ENCODE measurements around the gene CCL27.
A peak's percentile ranks its signal among the peaks of the same experiment; 100 is the strongest.

The CCL27 gene

DNA sequence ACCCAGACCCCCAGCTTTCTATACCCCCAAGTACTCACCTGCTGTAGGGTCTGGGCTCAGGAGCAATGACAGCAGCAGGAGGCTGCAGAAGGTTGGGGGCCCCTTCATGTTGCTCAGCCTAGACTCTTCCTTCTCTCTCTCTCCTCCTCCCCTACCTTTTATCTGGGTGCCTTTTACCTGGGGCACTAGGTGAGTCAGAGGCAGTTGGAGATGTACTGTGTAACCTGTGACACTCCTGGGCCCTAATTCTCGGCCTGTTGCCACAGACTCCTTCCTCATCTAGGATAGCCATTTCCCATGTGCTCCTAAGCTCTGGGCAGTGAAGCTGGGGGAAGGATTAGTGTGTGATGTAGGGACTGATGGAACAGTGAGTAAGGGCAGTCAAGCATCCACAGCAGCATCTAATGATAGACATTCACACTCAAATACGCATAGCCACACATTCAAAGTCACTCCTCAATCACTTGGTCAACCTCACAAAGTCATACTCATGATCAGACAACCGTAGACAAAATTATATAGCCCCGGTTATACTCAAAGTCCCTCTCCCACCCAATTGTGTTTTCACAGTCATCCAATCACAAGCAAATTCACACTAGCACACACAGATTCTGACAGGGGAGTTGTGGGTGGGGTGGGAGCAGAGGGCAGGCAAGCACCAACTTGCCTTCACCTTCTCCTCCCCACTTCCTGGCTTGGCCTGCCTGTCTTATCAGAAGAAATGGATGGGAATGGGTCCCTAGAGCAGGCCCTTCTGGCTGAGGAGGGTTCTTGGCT lies at the start of gene CCL27:
TSS of gene CCL27 (minus strand) at position 132 of the 777 bp plus-strand sequence. CDS start at position 108, 24 bp downstream.
- DNase-seq (ENCODE audit: low read depth in 2 of 3, low spot score in 2 of 3), result no peak

- DNase-seq (ENCODE audit: low read depth in 2 of 3, low spot score in 2 of 3), result no peak
These were observed 49.7 kb upstream of the CCL27 start for GRCh38 chr9:34712140-34712539.

DNA sequence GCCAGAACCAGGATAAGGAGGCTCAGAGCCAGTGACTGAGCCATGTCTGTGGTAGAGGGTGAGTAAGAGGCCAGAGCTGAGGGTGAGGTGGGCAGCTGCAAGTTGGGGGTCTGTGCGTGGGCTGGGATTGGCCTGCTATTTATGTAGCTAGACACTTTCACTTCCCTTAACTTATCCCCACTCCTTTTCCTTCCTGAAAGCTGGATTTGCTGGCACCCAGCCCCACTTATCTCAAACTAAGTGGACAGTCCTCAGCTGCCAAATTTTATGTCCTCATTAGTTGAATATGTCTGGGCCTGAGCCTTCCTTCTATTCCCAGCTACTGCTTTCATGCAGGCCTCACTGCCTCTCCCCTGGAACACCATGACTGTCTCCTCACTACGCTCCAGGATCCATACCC lies 47.6 kb upstream of the CCL27 start, which contains the start of gene CCL21:
TSS of gene CCL21 (minus strand) at position 114 of the 400 bp plus-strand sequence. CDS start at position 44, 70 bp downstream.
- no peak for DNase-seq (ENCODE audit: low read depth in 2 of 3, low spot score in 2 of 3)

- no peak for DNase-seq (ENCODE audit: low read depth in 2 of 3, low spot score in 2 of 3)
These were observed 46.9 kb upstream of the CCL27 start for GRCh38 chr9:34709196-34709978.

GRCh38 chr9:34707130-34707529 lies 44.7 kb upstream of the CCL27 start:
- no peak for DNase-seq (ENCODE audit: low read depth in 2 of 3, low spot score in 2 of 3)

DNA sequence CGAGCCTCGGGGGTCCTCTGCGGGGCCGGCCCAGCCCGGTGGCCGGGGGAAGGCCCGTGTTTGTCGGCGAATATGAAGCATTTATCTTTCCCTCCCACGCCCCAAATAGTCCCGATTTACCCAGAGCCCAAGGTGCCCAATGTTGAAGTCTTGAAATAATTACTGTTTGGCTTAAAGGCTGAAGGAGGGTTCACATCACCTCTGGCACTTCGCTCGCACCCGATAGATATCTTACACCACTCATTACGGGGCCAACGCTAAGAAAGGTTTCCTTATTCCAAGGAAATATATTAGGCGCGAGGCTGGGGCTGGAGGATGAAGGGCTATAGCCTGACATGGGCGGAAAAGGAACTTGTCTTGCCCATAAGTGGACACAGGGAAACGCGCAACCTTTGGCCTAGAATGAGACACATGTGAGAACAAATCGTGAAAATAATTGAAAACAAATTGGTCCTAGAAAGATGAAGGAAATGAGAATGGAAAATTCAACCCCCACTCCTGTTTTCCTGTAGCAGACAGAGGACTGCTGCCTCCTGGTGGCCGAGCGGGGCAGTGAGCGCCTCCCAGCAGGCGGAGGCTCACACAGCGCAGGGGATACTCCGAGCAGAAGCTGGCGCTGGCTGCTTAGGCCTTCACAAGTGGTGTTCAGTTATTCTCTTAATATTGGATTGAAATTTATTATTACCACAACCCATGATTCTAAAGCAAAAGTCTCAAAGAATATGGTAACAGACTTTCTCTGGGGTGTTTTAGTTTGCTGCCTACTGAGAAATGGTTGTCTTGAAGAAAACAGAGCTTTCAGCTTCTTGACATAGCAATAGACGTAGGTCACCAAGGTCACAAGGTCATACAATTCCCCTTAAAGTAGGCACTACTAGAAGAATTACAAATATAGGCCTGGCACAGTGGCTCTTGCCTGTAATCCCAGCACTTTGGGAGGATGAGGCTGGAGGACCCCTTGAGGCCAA lies 39.6 kb upstream of the CCL27 start:
- peak; percentile 50 to 65 (median 54) for DNase-seq (ENCODE audit: low read depth in 2 of 3, low spot score in 2 of 3)

DNA sequence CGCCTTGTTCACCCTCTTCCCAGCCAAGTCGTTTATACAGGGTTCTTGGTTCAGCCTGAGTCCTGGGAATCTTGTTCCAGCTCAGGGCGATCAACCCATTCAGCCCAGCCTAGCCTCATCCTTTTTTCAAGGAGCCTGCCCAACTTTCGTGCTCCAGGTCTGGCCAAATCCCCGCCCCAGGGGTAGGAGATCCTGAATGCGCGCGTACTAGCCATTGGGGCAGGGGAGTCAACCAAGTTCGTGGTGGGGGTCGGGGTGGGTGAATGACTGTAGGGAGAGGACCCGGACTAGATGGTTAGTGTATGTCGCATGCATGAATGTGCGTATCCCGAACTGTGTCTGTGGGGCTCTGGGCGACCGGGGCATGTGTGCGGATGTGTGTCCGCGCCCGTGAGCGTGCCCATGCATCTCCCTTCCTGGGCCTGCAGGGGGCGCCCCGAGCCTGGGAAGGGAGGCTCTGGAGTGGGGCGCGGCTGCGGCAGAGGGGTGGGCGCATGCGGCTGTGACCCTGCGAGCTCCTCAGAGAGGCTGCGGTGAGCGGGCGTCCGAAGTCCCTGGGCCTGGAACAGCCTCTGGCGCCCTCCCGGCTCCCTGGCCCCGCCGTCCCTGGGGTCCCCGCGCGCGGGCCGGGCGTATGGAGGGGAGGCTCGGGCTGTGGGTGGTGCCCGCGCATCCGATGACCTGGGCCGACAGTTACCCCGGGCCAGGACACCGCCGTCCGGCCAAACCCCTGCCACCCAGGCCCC lies 38.7 kb upstream of the CCL27 start:
- DNase-seq (ENCODE audit: low read depth in 2 of 3, low spot score in 2 of 3), result peak; percentile 62 to 77 (median 65)

- no peak for DNase-seq (ENCODE audit: low read depth in 2 of 3, low spot score in 2 of 3)
These were observed 32.4 kb upstream of the CCL27 start for GRCh38 chr9:34694811-34695210.

GRCh38 chr9:34693560-34693959 lies 31.1 kb upstream of the CCL27 start:
- no peak for DNase-seq (ENCODE audit: low read depth in 2 of 3, low spot score in 2 of 3)

GRCh38 chr9:34691936-34692315 lies 29.5 kb upstream of the CCL27 start:
- no peak for DNase-seq (ENCODE audit: low read depth in 2 of 3, low spot score in 2 of 3)

GRCh38 chr9:34690983-34691935 lies 28.8 kb upstream of the CCL27 start, which contains the start of gene CCL19:
CCL19 (minus strand) TSS chr9:34691276; CDS start chr9:34691139, 137 bp downstream.
- DNase-seq (ENCODE audit: low read depth in 2 of 3, low spot score in 2 of 3), result no peak

DNA sequence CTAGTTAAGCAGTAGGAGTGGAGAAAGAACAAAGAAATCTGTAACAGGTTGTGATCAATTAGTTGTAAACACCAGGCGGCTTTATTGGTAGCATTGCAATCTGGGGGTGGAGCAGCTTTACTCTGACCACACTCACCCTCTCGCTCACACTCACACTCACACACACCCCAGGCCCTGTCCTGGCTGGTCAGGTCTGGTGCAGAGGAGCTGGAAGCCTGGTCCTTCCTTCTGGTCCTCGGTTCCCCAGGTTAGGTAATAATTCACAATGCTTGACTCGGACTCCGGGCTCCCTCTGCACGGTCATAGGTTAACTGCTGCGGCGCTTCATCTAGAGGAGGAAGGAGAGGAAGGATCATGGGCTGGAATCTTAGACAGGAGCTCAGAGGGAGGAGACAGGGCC lies 27.1 kb upstream of the CCL27 start:
- DNase-seq (ENCODE audit: low read depth in 2 of 3, low spot score in 2 of 3), result no peak

- DNase-seq (ENCODE audit: low read depth in 2 of 3, low spot score in 2 of 3), result no peak
These were observed 26.6 kb upstream of the CCL27 start for GRCh38 chr9:34689116-34689470.

DNA sequence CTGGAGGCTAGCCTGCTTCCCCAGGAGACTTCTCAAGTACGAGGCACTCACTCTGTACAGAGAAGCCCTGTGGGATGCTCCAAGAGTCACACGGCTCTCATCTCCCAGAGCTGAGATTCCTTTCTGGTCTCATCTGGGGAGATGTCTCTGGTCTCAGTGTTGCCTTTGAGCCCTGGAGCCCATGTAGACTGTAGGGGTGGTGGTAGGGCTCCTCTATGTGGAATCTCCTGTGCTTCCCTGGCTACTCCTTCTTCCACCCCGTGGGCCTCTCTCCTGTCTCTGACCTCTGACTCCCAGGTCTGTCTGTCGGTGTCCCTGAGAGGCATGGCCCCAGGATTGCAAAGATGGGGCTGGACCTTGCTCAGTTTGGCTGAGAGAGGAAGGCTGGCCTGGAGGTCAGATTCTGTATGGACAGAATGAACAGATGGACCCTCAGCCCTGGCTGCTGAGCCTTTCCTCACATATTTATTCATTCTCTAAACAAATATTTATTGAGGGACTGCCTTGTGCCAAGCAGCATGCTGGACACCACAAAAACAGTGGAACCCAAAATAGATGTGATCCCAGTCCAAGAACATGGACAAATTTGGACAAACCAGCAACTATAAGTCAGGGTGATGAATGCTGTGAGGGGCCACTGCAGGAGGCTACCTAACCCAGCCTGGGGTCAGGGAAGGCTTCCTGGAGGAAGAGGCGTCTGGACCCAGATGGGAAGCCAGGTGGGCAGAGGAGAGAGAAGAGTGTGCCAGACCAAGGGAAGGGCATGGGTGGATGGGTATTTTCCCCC lies 26.1 kb upstream of the CCL27 start:
- DNase-seq (ENCODE audit: low read depth in 2 of 3, low spot score in 2 of 3), result no peak

- no peak for DNase-seq (ENCODE audit: low read depth in 2 of 3, low spot score in 2 of 3)
These were observed 25.0 kb upstream of the CCL27 start for GRCh38 chr9:34687276-34688030.

GRCh38 chr9:34686732-34687131 lies 24.3 kb upstream of the CCL27 start:
- no peak for DNase-seq (ENCODE audit: low read depth in 2 of 3, low spot score in 2 of 3)

GRCh38 chr9:34686231-34686630 lies 23.8 kb upstream of the CCL27 start:
- no peak for DNase-seq (ENCODE audit: low read depth in 2 of 3, low spot score in 2 of 3)

DNA sequence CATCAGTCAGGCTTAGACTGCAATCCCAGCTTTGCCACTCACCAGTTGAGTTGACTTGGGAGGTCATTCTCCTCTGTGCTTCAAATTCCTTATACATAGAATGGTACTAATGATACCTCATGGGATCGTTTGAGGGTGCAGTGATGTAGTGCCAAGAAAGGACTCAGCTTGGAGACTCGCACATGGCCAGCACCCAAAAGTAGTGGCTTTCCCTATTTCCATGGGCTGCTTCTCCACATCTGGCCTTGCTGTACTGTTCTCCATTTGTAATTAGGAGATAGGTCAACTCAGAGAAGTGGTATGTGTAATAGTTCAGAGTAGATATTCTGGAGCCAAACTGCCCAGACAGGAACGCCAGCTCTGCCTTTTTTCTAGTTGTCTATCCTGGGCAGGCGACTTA lies 23.1 kb upstream of the CCL27 start:
- no peak for DNase-seq (ENCODE audit: low read depth in 2 of 3, low spot score in 2 of 3)
